Mesodermal cell (in vitro differentiated cells): Measurements from ENCODE around the gene IL1R2. TPM values are rescaled to one million over a fixed set of nuclear protein-coding genes. Genes with fewer than 3 reads are reported as not detected.

Experiments used
- H3K27ac ChIP-seq: 2 replicates; pipeline ENCODE4 v1.7.0; 2013; ENCODE audit warnings: mild to moderate bottlenecking, low read depth, low read length, moderate library complexity; ENCODE audit not compliant: severe bottlenecking
- H3K36me3 ChIP-seq: 2 replicates; pipeline ENCODE4 v1.7.1; 2013; ENCODE audit warnings: mild to moderate bottlenecking, low read length, moderate library complexity; ENCODE audit not compliant: control insufficient read depth, insufficient read depth
- H3K4me1 ChIP-seq: one replicate; pipeline ENCODE4 v1.7.1; 2013; ENCODE audit warnings: mild to moderate bottlenecking, low read length; ENCODE audit not compliant: insufficient read depth, control insufficient read depth, poor library complexity, severe bottlenecking
- H3K4me3 ChIP-seq: 2 replicates; pipeline ENCODE4 v1.7.0; 2013; ENCODE audit warnings: low read length, control low read depth, mild to moderate bottlenecking; ENCODE audit not compliant: insufficient read depth, poor library complexity, severe bottlenecking; ENCODE audit errors: extremely low read depth
- H3K9me3 ChIP-seq: 2 replicates; pipeline ENCODE4 v1.7.1; 2013; ENCODE audit warnings: mild to moderate bottlenecking, low read length, moderate library complexity; ENCODE audit not compliant: control insufficient read depth
- WGBS, 2 experiments: methylation state at CpG; one replicate each; pipeline ENCODE4 v1.1.5; 2013; ENCODE audit warnings: missing lambda C conversion rate in 2 of 2; ENCODE audit not compliant: insufficient coverage in 2 of 2; 5-methylcytosine and 5-hydroxymethylcytosine counted together
- polyA plus RNA-seq, 2 experiments: library from polyadenylated mRNA; stranded (reverse); fragments of 50-300 nt; gene quantifications; one replicate each; pipeline ENCODE4 v1.2.3, GENCODE V29; 2013

IL1R2 gene, protein sequence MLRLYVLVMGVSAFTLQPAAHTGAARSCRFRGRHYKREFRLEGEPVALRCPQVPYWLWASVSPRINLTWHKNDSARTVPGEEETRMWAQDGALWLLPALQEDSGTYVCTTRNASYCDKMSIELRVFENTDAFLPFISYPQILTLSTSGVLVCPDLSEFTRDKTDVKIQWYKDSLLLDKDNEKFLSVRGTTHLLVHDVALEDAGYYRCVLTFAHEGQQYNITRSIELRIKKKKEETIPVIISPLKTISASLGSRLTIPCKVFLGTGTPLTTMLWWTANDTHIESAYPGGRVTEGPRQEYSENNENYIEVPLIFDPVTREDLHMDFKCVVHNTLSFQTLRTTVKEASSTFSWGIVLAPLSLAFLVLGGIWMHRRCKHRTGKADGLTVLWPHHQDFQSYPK
- polyA plus RNA-seq (2013, experiment 1 of 2) = not detected
- polyA plus RNA-seq (2013, experiment 2 of 2) = not detected

- Histone ChIP-seq H3K27ac (no peak within 1 kb of the TSS), H3K36me3 (no peaks in the 10 kb centered on the region), H3K9me3 (no peaks in the 10 kb centered on the region), H3K4me1 (no peaks in the 10 kb centered on the region), H3K4me3 (no peak within 1 kb of the TSS)
- WGBS, 2 experiments = 93 to 99% methylated on average over 6 to 7 of the region's 8 CpGs
These were observed at the start of gene IL1R2 for GRCh38 chr2:101991721-101992145. TSS of gene IL1R2 (plus strand) at chr2:101991960. CDS start at chr2:102008576, 16,616 bp downstream.

- no peak overlapping the region for H3K4me3 ChIP-seq
These were observed 48.9 kb upstream of the IL1R2 start for GRCh38 chr2:101942851-101943250.

GRCh38 chr2:101946372-101947039, 45.3 kb upstream of the IL1R2 start:
- no peaks in the 10 kb centered on the region for H3K4me1 ChIP-seq
- 93 to 100% methylated on average over 1 of the region's 3 CpGs for WGBS, 2 experiments
- peaks cover 5% of the 10 kb centered on the region for H3K9me3 ChIP-seq
- H3K27ac ChIP-seq = no peak overlapping the region
- H3K36me3 ChIP-seq = no peaks in the 10 kb centered on the region
- no peak overlapping the region for H3K4me3 ChIP-seq

More at GRCh38 chr2:101942851-101943250, 48.9 kb upstream of the IL1R2 start:
- no peak overlapping the region for H3K27ac ChIP-seq
- H3K4me1 ChIP-seq = no peaks in the 10 kb centered on the region
- H3K36me3 ChIP-seq = no peaks in the 10 kb centered on the region
- 83 to 100% methylated on average over 1 to 2 of the region's 3 CpGs for WGBS, 2 experiments
- no peaks in the 10 kb centered on the region for H3K9me3 ChIP-seq

DNA sequence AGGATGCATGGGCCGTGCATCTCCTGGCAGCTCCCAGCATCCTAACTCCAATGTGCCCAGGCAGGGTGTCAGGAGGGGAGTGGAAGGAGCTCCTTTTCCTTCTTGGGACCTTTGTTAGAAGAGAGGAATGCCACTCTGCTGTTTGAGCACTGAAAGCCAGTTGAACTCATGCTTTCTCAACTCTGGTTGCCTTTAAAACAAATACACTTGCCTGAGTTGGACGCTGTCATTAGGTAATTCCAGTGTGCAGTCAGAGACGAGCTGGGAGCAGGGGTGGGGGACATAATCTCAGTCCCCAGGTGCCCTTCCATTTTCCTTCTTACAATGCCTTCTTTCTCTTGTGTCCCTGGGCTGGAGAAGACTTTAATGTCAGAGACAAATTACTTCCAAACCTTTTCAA, 44.4 kb upstream of the IL1R2 start:
- peaks cover 5% of the 10 kb centered on the region for H3K9me3 ChIP-seq
- WGBS, 2 experiments = 79 to 90% methylated on average over 2 of the region's 3 CpGs

DNA sequence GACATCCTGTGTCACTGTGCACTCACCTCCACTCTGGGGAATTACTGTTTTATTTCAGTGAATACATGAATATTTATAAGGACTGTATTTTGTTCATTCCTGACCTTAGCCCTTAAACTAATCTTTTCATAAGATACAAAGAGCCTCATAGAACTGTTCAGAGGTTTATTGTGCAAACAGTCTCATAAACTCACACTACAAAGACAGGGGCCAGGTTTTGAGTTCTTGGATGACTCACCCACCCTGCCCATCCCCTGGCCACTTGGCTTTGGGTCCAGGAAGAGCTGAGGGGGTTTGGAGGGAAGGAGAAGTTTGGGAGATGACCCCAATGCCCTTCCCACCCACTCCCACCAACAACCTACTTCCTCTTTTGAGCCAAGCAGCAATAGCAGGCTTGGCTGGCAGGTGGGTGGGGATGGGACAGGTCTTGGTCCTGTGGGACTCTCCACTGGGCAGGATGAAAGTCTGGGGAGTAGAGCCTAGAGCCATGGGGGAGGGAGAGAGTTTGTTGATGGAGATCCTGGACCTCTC, 43.1 kb upstream of the IL1R2 start:
- Histone ChIP-seq H3K4me1 (no peaks in the 10 kb centered on the region), H3K27ac (no peak overlapping the region), H3K4me3 (no peak overlapping the region), H3K9me3 (peaks cover 5% of the 10 kb centered on the region), H3K36me3 (no peaks in the 10 kb centered on the region)

More for the DNA sequence above, 44.4 kb upstream of the IL1R2 start:
- Histone ChIP-seq H3K27ac (no peak overlapping the region), H3K36me3 (no peaks in the 10 kb centered on the region), H3K4me3 (no peak overlapping the region), H3K4me1 (no peaks in the 10 kb centered on the region)

- peaks cover 5% of the 10 kb centered on the region for H3K9me3 ChIP-seq
- H3K36me3 ChIP-seq = no peaks in the 10 kb centered on the region
- no CpG with 5 or more reads among the region's 1 CpG for WGBS, 2 experiments
- no peak overlapping the region for H3K27ac ChIP-seq
- no peaks in the 10 kb centered on the region for H3K4me1 ChIP-seq
- no peak overlapping the region for H3K4me3 ChIP-seq
These were observed 42.5 kb upstream of the IL1R2 start for GRCh38 chr2:101949304-101949703.

- no CpG with 5 or more reads among the region's 1 CpG for WGBS, 2 experiments
- no peak overlapping the region for H3K4me3 ChIP-seq
- no peak overlapping the region for H3K27ac ChIP-seq
- H3K36me3 ChIP-seq = no peaks in the 10 kb centered on the region
- peaks cover 5% of the 10 kb centered on the region for H3K9me3 ChIP-seq
- H3K4me1 ChIP-seq = no peaks in the 10 kb centered on the region
These were observed 40.5 kb upstream of the IL1R2 start for GRCh38 chr2:101951296-101951695.

GRCh38 chr2:101952551-101952950, 39.2 kb upstream of the IL1R2 start:
- peaks cover 8% of the 10 kb centered on the region for H3K9me3 ChIP-seq
- H3K4me3 ChIP-seq = no peak overlapping the region
- 71 to 100% methylated on average over 1 of the region's 1 CpG for WGBS, 2 experiments
- no peaks in the 10 kb centered on the region for H3K36me3 ChIP-seq
- no peak overlapping the region for H3K27ac ChIP-seq
- no peaks in the 10 kb centered on the region for H3K4me1 ChIP-seq

DNA sequence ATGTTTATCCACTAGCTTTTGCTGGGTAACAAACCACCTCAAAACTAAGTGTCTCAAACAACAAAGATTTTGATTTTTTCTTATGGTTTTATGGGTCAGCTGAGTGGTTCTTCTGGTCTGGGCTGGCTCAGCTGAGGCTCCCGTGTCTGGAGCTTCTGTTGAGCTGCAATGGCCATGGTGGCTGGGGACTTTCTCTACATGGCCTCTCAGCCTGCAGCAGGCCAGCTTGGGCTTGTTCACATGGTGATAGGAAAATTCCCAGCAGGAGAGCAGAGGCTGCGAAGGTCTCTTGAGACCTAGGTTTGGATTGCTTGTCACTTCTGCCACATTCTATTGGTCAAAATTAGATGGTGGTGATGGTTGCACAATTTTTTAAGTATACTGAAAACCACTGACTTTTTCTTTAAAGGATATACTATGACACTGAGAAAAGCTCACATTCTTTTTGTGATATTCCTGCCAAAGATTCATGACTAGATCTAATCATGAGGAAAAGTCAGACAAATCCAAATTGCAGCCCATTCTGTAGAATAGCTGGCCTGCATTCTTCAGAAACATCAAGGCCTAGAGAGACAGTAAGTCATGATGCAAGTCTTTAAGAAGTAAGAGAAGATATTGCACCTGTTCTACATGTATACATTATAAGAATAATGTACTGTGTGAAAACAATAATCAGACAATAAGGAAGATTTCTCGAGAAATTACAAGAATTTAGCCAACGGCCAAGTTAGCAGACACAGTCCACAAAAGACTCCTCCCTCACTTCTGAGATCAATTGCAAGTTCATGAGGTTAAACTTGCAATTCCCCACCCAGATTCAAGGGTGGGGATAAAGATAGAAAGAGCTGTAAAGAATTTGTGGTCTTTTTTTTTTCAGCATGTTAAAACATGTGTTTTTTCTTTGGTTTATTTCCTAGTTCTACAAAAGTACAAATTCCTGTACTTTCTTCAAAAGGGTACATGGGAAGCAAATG, 35.0 kb upstream of the IL1R2 start:
- peaks cover 3% of the 10 kb centered on the region for H3K9me3 ChIP-seq
- H3K4me3 ChIP-seq = no peak overlapping the region
- WGBS, 2 experiments = 86 to 100% methylated on average over 1 to 2 of the region's 4 CpGs
- H3K4me1 ChIP-seq = no peaks in the 10 kb centered on the region
- H3K27ac ChIP-seq = no peak overlapping the region
- no peaks in the 10 kb centered on the region for H3K36me3 ChIP-seq

DNA sequence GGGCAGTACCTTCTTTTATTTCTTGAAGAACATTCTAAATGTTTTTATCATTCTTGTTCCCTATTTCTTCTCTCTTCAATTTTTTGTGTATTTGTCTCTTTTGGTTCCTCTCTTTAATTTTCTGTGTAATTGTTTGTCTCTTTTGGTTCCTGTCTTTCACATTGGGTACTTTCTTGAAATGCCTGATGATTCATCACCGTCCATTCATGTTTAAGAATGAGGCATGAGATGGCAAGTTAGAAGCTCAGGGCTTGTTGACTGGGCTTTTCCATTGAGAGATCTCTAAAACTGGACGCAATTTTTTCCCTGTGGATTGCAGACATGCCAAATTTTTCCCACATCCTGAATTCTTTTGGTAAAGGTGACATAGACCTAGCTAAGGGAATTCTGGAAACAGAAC, 33.7 kb upstream of the IL1R2 start:
- Histone ChIP-seq H3K9me3 (peaks cover 3% of the 10 kb centered on the region), H3K4me3 (no peak overlapping the region), H3K36me3 (no peaks in the 10 kb centered on the region), H3K4me1 (no peaks in the 10 kb centered on the region), H3K27ac (no peak overlapping the region)
- 44 to 100% methylated on average over 1 to 2 of the region's 2 CpGs for WGBS, 2 experiments
